WTC11 (cell line): ENCODE measurements around the gene ESPN. TPM values are rescaled to one million over a fixed set of nuclear protein-coding genes. Genes with fewer than 3 reads are reported as not detected.

Experiments
- CREB1 ChIP-seq: sonication (generic); formaldehyde crosslinking; IDR thresholded peaks from 2 replicates; pipeline ENCODE4 v1.8.0; 2023; ENCODE audit warnings: mild to moderate bottlenecking, missing genetic modification reagents
- CREM ChIP-seq: sonication (generic); formaldehyde crosslinking; IDR thresholded peaks from 2 replicates; pipeline ENCODE4 v1.8.1; 2022; ENCODE audit warnings: mild to moderate bottlenecking, missing genetic modification reagents, moderate library complexity
- FOXP1 ChIP-seq: sonication (generic); formaldehyde crosslinking; IDR thresholded peaks from 2 replicates; pipeline ENCODE4 v1.8.0; 2022; ENCODE audit warnings: missing genetic modification reagents, mild to moderate bottlenecking, moderate library complexity, borderline replicate concordance
- IRF2 ChIP-seq: sonication (generic); formaldehyde crosslinking; IDR thresholded peaks from 2 replicates; pipeline ENCODE4 v1.8.0; 2022; ENCODE audit warnings: low read depth, missing genetic modification reagents, borderline replicate concordance
- MYBL2 ChIP-seq: sonication (generic); formaldehyde crosslinking; IDR thresholded peaks from 2 replicates; pipeline ENCODE4 v1.8.1; 2023; ENCODE audit warnings: mild to moderate bottlenecking, moderate library complexity, missing genetic modification reagents
- NFATC4 ChIP-seq: fragments of 250-450 bp; sonication (Bioruptor Pico); IDR thresholded peaks from 2 replicates; pipeline ENCODE4 v1.9.0; 2021; ENCODE audit warnings: mild to moderate bottlenecking
- SP1 ChIP-seq: sonication (generic); formaldehyde crosslinking; conservative IDR thresholded peaks from 2 replicates; pipeline ENCODE4 v1.8.1; 2022; ENCODE audit warnings: missing genetic modification reagents
- TCF7 ChIP-seq: sonication (generic); formaldehyde crosslinking; IDR thresholded peaks from 2 replicates; pipeline ENCODE4 v1.8.0; 2022; ENCODE audit warnings: mild to moderate bottlenecking, low read depth, missing genetic modification reagents, moderate library complexity
- ZNF416 ChIP-seq: fragments of 250-450 bp; sonication (Bioruptor Pico); IDR thresholded peaks from 2 replicates; pipeline ENCODE4 v1.9.0; 2021; ENCODE audit warnings: mild to moderate bottlenecking, inconsistent platforms
- ZNF671 ChIP-seq: fragments of 250-450 bp; sonication (Bioruptor Pico); IDR thresholded peaks from 2 replicates; pipeline ENCODE4 v1.8.0; 2021; ENCODE audit warnings: mild to moderate bottlenecking
- total RNA-seq: library from RNA; stranded (reverse); gene quantifications from 3 replicates; pipeline ENCODE4 v1.2.3, GENCODE V29; 2021
- TF ChIP-seq, protein P1 (sequence below): sonication (generic); formaldehyde crosslinking; IDR thresholded peaks from 2 replicates; pipeline ENCODE4 v1.8.1; 2023; ENCODE audit warnings: mild to moderate bottlenecking, missing genetic modification reagents, moderate library complexity
- TF ChIP-seq, protein P2 (sequence below): fragments of 250-450 bp; sonication (Bioruptor Pico); IDR thresholded peaks from 2 replicates; pipeline ENCODE4 v1.9.0; 2021; ENCODE audit warnings: mild to moderate bottlenecking
- TF ChIP-seq, protein P3 (sequence below): sonication (generic); formaldehyde crosslinking; IDR thresholded peaks from 2 replicates; pipeline ENCODE4 v1.8.0; 2023; ENCODE audit warnings: missing genetic modification reagents
- TF ChIP-seq, protein P4 (sequence below): sonication (generic); formaldehyde crosslinking; IDR thresholded peaks from 2 replicates; pipeline ENCODE4 v1.8.1; 2023; ENCODE audit warnings: mild to moderate bottlenecking, missing genetic modification reagents
- TF ChIP-seq, protein P5 (sequence below): fragments of 250-450 bp; sonication (Bioruptor Pico); IDR thresholded peaks from 2 replicates; pipeline ENCODE4 v1.9.0; 2021; ENCODE audit warnings: mild to moderate bottlenecking, borderline replicate concordance
- TF ChIP-seq, protein P6 (sequence below): fragments of 250-450 bp; sonication (Bioruptor Pico); IDR thresholded peaks from 2 replicates; pipeline ENCODE4 v1.8.0; 2021; ENCODE audit warnings: mild to moderate bottlenecking
- TF ChIP-seq, protein P7 (sequence below): sonication (generic); formaldehyde crosslinking; IDR thresholded peaks from 2 replicates; pipeline ENCODE4 v1.8.1; 2023; ENCODE audit warnings: mild to moderate bottlenecking, missing genetic modification reagents

The ESPN gene
- total RNA-seq, 1 experiment from 2014 or later: 46.1 TPM

DNA sequence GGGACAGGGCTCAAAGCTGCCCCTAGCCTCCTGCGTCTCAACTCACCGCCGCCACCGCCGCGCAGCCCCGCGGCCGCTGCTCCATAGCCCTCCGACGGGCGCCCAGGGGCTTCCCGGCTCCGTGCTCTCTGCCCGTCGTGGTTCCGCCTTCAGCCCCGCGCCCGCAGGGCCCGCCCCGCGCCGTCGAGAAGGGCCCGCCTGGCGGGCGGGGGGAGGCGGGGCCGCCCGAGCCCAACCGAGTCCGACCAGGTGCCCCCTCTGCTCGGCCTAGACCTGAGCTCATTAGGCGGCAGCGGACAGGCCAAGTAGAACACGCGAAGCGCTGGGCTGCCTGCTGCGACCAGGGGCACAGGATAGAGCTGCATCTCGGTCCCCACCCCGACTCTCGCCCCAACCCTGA, 41.4 kb downstream of the ESPN start, which contains the start of gene TNFRSF25 (continued):
- no peak for TF ChIP-seq CREB1
- no peak for TF ChIP-seq FOXP1 (CRISPR knock-in tag)
- TF ChIP-seq, protein P1, sequence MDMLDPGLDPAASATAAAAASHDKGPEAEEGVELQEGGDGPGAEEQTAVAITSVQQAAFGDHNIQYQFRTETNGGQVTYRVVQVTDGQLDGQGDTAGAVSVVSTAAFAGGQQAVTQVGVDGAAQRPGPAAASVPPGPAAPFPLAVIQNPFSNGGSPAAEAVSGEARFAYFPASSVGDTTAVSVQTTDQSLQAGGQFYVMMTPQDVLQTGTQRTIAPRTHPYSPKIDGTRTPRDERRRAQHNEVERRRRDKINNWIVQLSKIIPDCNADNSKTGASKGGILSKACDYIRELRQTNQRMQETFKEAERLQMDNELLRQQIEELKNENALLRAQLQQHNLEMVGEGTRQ: peak; percentile 27; the same call in 1 of the 2 replicates
- TF ChIP-seq MYBL2 (CRISPR knock-in tag): no peak
- TF ChIP-seq, protein P2, sequence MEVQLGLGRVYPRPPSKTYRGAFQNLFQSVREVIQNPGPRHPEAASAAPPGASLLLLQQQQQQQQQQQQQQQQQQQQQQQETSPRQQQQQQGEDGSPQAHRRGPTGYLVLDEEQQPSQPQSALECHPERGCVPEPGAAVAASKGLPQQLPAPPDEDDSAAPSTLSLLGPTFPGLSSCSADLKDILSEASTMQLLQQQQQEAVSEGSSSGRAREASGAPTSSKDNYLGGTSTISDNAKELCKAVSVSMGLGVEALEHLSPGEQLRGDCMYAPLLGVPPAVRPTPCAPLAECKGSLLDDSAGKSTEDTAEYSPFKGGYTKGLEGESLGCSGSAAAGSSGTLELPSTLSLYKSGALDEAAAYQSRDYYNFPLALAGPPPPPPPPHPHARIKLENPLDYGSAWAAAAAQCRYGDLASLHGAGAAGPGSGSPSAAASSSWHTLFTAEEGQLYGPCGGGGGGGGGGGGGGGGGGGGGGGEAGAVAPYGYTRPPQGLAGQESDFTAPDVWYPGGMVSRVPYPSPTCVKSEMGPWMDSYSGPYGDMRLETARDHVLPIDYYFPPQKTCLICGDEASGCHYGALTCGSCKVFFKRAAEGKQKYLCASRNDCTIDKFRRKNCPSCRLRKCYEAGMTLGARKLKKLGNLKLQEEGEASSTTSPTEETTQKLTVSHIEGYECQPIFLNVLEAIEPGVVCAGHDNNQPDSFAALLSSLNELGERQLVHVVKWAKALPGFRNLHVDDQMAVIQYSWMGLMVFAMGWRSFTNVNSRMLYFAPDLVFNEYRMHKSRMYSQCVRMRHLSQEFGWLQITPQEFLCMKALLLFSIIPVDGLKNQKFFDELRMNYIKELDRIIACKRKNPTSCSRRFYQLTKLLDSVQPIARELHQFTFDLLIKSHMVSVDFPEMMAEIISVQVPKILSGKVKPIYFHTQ (CRISPR knock-in tag): no peak
- TF ChIP-seq, protein P3, sequence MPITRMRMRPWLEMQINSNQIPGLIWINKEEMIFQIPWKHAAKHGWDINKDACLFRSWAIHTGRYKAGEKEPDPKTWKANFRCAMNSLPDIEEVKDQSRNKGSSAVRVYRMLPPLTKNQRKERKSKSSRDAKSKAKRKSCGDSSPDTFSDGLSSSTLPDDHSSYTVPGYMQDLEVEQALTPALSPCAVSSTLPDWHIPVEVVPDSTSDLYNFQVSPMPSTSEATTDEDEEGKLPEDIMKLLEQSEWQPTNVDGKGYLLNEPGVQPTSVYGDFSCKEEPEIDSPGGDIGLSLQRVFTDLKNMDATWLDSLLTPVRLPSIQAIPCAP (CRISPR knock-in tag): no peak
- peak; percentile 37 for TF ChIP-seq SP1 (CRISPR knock-in tag)
- TF ChIP-seq NFATC4 (CRISPR knock-in tag): no peak
- TF ChIP-seq, protein P4, sequence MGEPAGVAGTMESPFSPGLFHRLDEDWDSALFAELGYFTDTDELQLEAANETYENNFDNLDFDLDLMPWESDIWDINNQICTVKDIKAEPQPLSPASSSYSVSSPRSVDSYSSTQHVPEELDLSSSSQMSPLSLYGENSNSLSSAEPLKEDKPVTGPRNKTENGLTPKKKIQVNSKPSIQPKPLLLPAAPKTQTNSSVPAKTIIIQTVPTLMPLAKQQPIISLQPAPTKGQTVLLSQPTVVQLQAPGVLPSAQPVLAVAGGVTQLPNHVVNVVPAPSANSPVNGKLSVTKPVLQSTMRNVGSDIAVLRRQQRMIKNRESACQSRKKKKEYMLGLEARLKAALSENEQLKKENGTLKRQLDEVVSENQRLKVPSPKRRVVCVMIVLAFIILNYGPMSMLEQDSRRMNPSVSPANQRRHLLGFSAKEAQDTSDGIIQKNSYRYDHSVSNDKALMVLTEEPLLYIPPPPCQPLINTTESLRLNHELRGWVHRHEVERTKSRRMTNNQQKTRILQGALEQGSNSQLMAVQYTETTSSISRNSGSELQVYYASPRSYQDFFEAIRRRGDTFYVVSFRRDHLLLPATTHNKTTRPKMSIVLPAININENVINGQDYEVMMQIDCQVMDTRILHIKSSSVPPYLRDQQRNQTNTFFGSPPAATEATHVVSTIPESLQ (CRISPR knock-in tag): no peak
- no peak for TF ChIP-seq CREM (CRISPR knock-in tag)
- TF ChIP-seq TCF7 (CRISPR knock-in tag): peak; percentile 56; the same call in 1 of the 2 replicates
- no peak for TF ChIP-seq ZNF671
- TF ChIP-seq, protein P5, sequence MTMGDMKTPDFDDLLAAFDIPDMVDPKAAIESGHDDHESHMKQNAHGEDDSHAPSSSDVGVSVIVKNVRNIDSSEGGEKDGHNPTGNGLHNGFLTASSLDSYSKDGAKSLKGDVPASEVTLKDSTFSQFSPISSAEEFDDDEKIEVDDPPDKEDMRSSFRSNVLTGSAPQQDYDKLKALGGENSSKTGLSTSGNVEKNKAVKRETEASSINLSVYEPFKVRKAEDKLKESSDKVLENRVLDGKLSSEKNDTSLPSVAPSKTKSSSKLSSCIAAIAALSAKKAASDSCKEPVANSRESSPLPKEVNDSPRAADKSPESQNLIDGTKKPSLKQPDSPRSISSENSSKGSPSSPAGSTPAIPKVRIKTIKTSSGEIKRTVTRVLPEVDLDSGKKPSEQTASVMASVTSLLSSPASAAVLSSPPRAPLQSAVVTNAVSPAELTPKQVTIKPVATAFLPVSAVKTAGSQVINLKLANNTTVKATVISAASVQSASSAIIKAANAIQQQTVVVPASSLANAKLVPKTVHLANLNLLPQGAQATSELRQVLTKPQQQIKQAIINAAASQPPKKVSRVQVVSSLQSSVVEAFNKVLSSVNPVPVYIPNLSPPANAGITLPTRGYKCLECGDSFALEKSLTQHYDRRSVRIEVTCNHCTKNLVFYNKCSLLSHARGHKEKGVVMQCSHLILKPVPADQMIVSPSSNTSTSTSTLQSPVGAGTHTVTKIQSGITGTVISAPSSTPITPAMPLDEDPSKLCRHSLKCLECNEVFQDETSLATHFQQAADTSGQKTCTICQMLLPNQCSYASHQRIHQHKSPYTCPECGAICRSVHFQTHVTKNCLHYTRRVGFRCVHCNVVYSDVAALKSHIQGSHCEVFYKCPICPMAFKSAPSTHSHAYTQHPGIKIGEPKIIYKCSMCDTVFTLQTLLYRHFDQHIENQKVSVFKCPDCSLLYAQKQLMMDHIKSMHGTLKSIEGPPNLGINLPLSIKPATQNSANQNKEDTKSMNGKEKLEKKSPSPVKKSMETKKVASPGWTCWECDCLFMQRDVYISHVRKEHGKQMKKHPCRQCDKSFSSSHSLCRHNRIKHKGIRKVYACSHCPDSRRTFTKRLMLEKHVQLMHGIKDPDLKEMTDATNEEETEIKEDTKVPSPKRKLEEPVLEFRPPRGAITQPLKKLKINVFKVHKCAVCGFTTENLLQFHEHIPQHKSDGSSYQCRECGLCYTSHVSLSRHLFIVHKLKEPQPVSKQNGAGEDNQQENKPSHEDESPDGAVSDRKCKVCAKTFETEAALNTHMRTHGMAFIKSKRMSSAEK (CRISPR knock-in tag): 0 out of 2 replicates have a peak, but pooled peaks have one; percentile 37
- TF ChIP-seq, protein P6, sequence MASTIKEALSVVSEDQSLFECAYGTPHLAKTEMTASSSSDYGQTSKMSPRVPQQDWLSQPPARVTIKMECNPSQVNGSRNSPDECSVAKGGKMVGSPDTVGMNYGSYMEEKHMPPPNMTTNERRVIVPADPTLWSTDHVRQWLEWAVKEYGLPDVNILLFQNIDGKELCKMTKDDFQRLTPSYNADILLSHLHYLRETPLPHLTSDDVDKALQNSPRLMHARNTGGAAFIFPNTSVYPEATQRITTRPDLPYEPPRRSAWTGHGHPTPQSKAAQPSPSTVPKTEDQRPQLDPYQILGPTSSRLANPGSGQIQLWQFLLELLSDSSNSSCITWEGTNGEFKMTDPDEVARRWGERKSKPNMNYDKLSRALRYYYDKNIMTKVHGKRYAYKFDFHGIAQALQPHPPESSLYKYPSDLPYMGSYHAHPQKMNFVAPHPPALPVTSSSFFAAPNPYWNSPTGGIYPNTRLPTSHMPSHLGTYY (CRISPR knock-in tag): 0 out of 2 replicates have a peak, but pooled peaks have one; percentile 12
- TF ChIP-seq, protein P7, sequence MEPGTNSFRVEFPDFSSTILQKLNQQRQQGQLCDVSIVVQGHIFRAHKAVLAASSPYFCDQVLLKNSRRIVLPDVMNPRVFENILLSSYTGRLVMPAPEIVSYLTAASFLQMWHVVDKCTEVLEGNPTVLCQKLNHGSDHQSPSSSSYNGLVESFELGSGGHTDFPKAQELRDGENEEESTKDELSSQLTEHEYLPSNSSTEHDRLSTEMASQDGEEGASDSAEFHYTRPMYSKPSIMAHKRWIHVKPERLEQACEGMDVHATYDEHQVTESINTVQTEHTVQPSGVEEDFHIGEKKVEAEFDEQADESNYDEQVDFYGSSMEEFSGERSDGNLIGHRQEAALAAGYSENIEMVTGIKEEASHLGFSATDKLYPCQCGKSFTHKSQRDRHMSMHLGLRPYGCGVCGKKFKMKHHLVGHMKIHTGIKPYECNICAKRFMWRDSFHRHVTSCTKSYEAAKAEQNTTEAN (CRISPR knock-in tag): no peak
- 0 out of 2 replicates have a peak, but pooled peaks have one; percentile 14 for TF ChIP-seq ZNF416 (CRISPR knock-in tag)
- no peak for TF ChIP-seq IRF2 (CRISPR knock-in tag)
- TF ChIP-seq, all 79 proteins: peak for 8
